ENCODE results near the gene NOTCH1.

GRCh38 chr9:136584401-136584932 lies 38.6 kb upstream of the NOTCH1 start:
- TF ChIP-seq, protein P1, sequence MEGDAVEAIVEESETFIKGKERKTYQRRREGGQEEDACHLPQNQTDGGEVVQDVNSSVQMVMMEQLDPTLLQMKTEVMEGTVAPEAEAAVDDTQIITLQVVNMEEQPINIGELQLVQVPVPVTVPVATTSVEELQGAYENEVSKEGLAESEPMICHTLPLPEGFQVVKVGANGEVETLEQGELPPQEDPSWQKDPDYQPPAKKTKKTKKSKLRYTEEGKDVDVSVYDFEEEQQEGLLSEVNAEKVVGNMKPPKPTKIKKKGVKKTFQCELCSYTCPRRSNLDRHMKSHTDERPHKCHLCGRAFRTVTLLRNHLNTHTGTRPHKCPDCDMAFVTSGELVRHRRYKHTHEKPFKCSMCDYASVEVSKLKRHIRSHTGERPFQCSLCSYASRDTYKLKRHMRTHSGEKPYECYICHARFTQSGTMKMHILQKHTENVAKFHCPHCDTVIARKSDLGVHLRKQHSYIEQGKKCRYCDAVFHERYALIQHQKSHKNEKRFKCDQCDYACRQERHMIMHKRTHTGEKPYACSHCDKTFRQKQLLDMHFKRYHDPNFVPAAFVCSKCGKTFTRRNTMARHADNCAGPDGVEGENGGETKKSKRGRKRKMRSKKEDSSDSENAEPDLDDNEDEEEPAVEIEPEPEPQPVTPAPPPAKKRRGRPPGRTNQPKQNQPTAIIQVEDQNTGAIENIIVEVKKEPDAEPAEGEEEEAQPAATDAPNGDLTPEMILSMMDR (IDR thresholded peaks at IDR 0.05; ENCODE audit: low read depth, low read length): no peak
- TF ChIP-seq EZH2phosphoT487 (IDR thresholded peaks at IDR 0.05; ENCODE audit: low read depth): no peak
